Endothelial cell of umbilical vein (primary cell): ENCODE measurements around the gene ARHGAP20. TPM values are rescaled to one million over a fixed set of nuclear protein-coding genes. Genes with fewer than 3 reads are reported as not detected.

Experiments
- Bru-seq: library from RNA; stranded (reverse); fragments of 400-500 nt; gene quantifications from one replicate; lab custom pipeline; 2021; lab: Mats Ljungman, UMichigan
- BruChase-seq, 2 experiments: library from RNA; stranded (reverse); fragments of 400-500 nt; gene quantifications; one replicate each; lab custom pipeline; 2021; lab: Mats Ljungman, UMichigan
- BruUV-seq: library from RNA; stranded (reverse); fragments of 400-500 nt; replicated peaks from 2 replicates; lab custom pipeline; 2021; lab: Mats Ljungman, UMichigan
- CTCF ChIA-PET: fragments of 300-600, 350-600 bp; sonication (Branson Sonifier 250); formaldehyde crosslinking; loops from one replicate; lab custom pipeline; 2021; ENCODE audit warnings: antibody characterized with exemption, inconsistent platforms; lab: Charles Lee
- POLR2A ChIA-PET: fragments of 300-600, 350-600 bp; sonication (Branson Sonifier 250); formaldehyde crosslinking; loops from one replicate; lab custom pipeline; 2021; ENCODE audit warnings: antibody characterized with exemption, inconsistent platforms; lab: Charles Lee
- DNase-seq: peaks from one replicate; pipeline ENCODE4 v3.0.0-alpha.2; 2011; ENCODE audit warnings: low read depth, low spot score
- FAIRE-seq: peaks from 2 replicates; lab custom pipeline; 2011; peaks lifted over from hg19 to GRCh38; lab: Jason Lieb, UNC
- H2AFZ ChIP-seq: 2 replicates; pipeline ENCODE4 v1.6.0; 2012; ENCODE audit warnings: low read depth, low read length, control low read depth, inconsistent platforms
- H3K27ac ChIP-seq: 2 replicates; pipeline ENCODE4 v1.5.1; 2011; ENCODE audit warnings: low read depth, mild to moderate bottlenecking, control low read depth, low read length, moderate library complexity; ENCODE audit not compliant: insufficient read depth
- H3K27me3 ChIP-seq, 2 experiments: 2 replicates each; pipeline versions ENCODE4 v1.6.0 to v1.6.1; 2011; ENCODE audit warnings: low read length in 2 of 2, mixed read lengths in 1 of 2; ENCODE audit not compliant: control insufficient read depth in 2 of 2, insufficient read depth in 2 of 2
- H3K36me3 ChIP-seq, 2 experiments: 2 replicates in 1 of 2; 3 replicates in 1 of 2; pipeline ENCODE4 v1.5.1; 2011; ENCODE audit warnings: low read length in 2 of 2, mild to moderate bottlenecking in 1 of 2, moderate library complexity in 1 of 2; ENCODE audit not compliant: control insufficient read depth in 2 of 2, insufficient read depth in 2 of 2; ENCODE audit errors: extremely low read depth in 1 of 2
- H3K4me1 ChIP-seq: 3 replicates; pipeline ENCODE4 v1.5.1; 2011; ENCODE audit warnings: mild to moderate bottlenecking, low read length; ENCODE audit not compliant: control insufficient read depth, insufficient read depth; ENCODE audit errors: extremely low read depth
- H3K4me2 ChIP-seq: 2 replicates; pipeline ENCODE4 v1.6.1; 2011; ENCODE audit warnings: low read length, control low read depth, mixed read lengths; ENCODE audit not compliant: insufficient read depth
- H3K4me3 ChIP-seq, 3 experiments: fragments of 200-600 bp in 1 of 3; sonication (generic), shearing (Covaris generic) in 1 of 3; replicated peaks in 1 of 3; 2 replicates each; pipeline ENCODE4 v1.5.1; 2011 to 2016; ENCODE audit warnings: control low read depth in 3 of 3, low read length in 3 of 3, mild to moderate bottlenecking in 2 of 3, inconsistent platforms in 1 of 3, low read depth in 1 of 3, moderate library complexity in 1 of 3; ENCODE audit not compliant: insufficient read depth in 1 of 3
- H3K79me2 ChIP-seq: 2 replicates; pipeline ENCODE4 v1.6.0; 2012; ENCODE audit warnings: low read length, inconsistent platforms; ENCODE audit not compliant: control insufficient read depth, insufficient read depth
- H3K9ac ChIP-seq: replicated peaks from 2 replicates; pipeline ENCODE3; 2011; ENCODE audit warnings: low read length, control low read depth; ENCODE audit not compliant: insufficient read depth; ENCODE audit errors: extremely low read depth
- H3K9me1 ChIP-seq: replicated peaks from 3 replicates; pipeline ENCODE4 v1.6.0; 2011; ENCODE audit warnings: mild to moderate bottlenecking, low read length; ENCODE audit not compliant: control insufficient read depth, insufficient read depth; ENCODE audit errors: extremely low read depth
- H3K9me3 ChIP-seq: replicated peaks from 2 replicates; pipeline ENCODE4 v1.5.1; 2012; ENCODE audit warnings: low read length, inconsistent platforms; ENCODE audit not compliant: control insufficient read depth, insufficient read depth
- H4K20me1 ChIP-seq: replicated peaks from 2 replicates; pipeline ENCODE3; 2011; ENCODE audit warnings: mild to moderate bottlenecking, low read length; ENCODE audit not compliant: control insufficient read depth, insufficient read depth; ENCODE audit errors: extremely low read depth
- EZH2 ChIP-seq: IDR thresholded peaks from 2 replicates; pipeline ENCODE4 v1.6.1; 2012; ENCODE audit warnings: borderline replicate concordance, low read depth, mild to moderate bottlenecking, moderate library complexity, low read length, inconsistent platforms; ENCODE audit not compliant: severe bottlenecking
- JUN ChIP-seq: IDR thresholded peaks from 2 replicates; pipeline ENCODE4 v1.6.1; 2011; ENCODE audit warnings: borderline replicate concordance, low read depth; ENCODE audit not compliant: insufficient read length, insufficient read depth
- POLR2A ChIP-seq: IDR thresholded peaks from 2 replicates; pipeline ENCODE4 v1.6.1; 2012; ENCODE audit warnings: low read depth, mild to moderate bottlenecking, control low read depth, low read length
- POLR2AphosphoS5 ChIP-seq: IDR thresholded peaks from 2 replicates; pipeline ENCODE4 v1.6.1; 2012; ENCODE audit warnings: low read depth, mild to moderate bottlenecking, control low read depth, low read length, moderate library complexity; ENCODE audit not compliant: insufficient read depth
- dilution Hi-C: fragments of 300-500 bp; cut with MboI; formaldehyde crosslinking; loops from one replicate; pipeline ENCODE4 v1.15.0; 2019; ENCODE audit warnings: low sequenced_read_pairs; ENCODE audit not compliant: extremely low pct_ligation_motif_present
- intact Hi-C: fragments of 100-400 bp; cut with micrococcal nuclease; formaldehyde crosslinking; loops from one replicate; pipeline ENCODE4 v1.10.0; 2022
- long read RNA-seq: library from polyadenylated mRNA; stranded (forward); transcript quantifications from one replicate; pipeline ENCODE4 v2.0.0, GENCODE V29; 2021
- polyA minus RNA-seq, 3 experiments: library from RNA; depleted of rRNA, polyadenylated mRNA; stranded (reverse); fragments of >200 nt; gene quantifications; 1 replicate in 1 of 3; 2 replicates in 2 of 3; pipeline ENCODE4 v1.2.3, GENCODE V29; 2011
- polyA plus RNA-seq, 4 experiments: library from polyadenylated mRNA; depleted of rRNA in 3 of 4; stranded (reverse) in 3 of 4; unstranded in 1 of 4; fragments of >200 nt; gene quantifications; 2 replicates each; pipeline versions ENCODE4 v1.2.1 to v1.2.3, GENCODE V29; 2011 to 2012; ENCODE audit warnings: missing spikeins in 1 of 4
- total RNA-seq: library from RNA; stranded (reverse); gene quantifications from 2 replicates; pipeline ENCODE4 v1.2.3, GENCODE V29; 2021

The ARHGAP20 gene
- 1.1 and 1.4 TPM in 2 replicates for total RNA-seq
- 0.38 and 0.51 TPM in 2 replicates for polyA plus RNA-seq
- polyA plus RNA-seq (2011; cell fraction: cytosol; rRNA removed), result 0.37 and 0.41 TPM in 2 replicates
- 1.8 and 1.9 TPM in 2 replicates for polyA plus RNA-seq (2011; cell fraction: nucleus; rRNA removed)
- polyA plus RNA-seq (2012), result 0.71 and 1.1 TPM in 2 replicates
- 1.6 and 1.8 TPM in 2 replicates for polyA minus RNA-seq
- polyA minus RNA-seq (2011; cell fraction: cytosol; rRNA and poly(A)+ RNA removed), result not detected
- polyA minus RNA-seq (2011; cell fraction: nucleus; rRNA and poly(A)+ RNA removed), result 2.5 and 3.4 TPM in 2 replicates
- Bru-seq, nascent RNA, result percentile 47 among the genes with signal in this experiment
- BruChase-seq, experiment 1, labeled RNA remaining after a 6-hour chase, result percentile 26 among the genes with signal in this experiment
- percentile 35 among the genes with signal in this experiment for BruChase-seq, experiment 2, labeled RNA remaining after a 2-hour chase
- long read RNA-seq, result 0 reads

GRCh38 chr11:110711776-110712658, at the start of gene ARHGAP20:
ARHGAP20 (minus strand) TSS chr11:110712437; CDS start chr11:110712231, 206 bp downstream.
- Histone ChIP-seq H3K4me2 (peak within 1 kb of the TSS; percentile 84), H3K4me1 (peaks cover 21% of the 10 kb centered on the region), H3K36me3 (no peaks in the 10 kb centered on the region), H3K9me1 (no peaks in the 10 kb centered on the region), H2AFZ (peak within 1 kb of the TSS; percentile 94), H3K9me3 (no peaks in the 10 kb centered on the region), H3K4me3 (peak within 1 kb of the TSS; percentile 41 to 55 (median 55)), H3K27me3 (no peaks in the 10 kb centered on the region), H4K20me1 (no peaks in the 10 kb centered on the region), H3K27ac (no peak within 1 kb of the TSS), H3K9ac (peak within 1 kb of the TSS; percentile 13), H3K79me2 (no peaks in the 10 kb centered on the region)
- FAIRE-seq, result peak; percentile 42
- BruUV-seq, result no TSS peak
- peak; percentile 19 for TF ChIP-seq POLR2AphosphoS5
- TF ChIP-seq EZH2, result no peak
- TF ChIP-seq POLR2A, result peak; percentile 25
- no peak for TF ChIP-seq JUN
- dilution Hi-C loops, result no loop called here
- DNase-seq, result peak; percentile 62
- ChIA-PET CTCF (interaction anchor here (1.1 to 1.3 kb wide), 4 partner anchors 9 to 517 kb away, joined by 3 to 5 read pairs (median 4); no protein-coding TSS in a partner anchor), POLR2A (no interaction called here)
- intact Hi-C loops, result loop anchor here (1.0 to 10.0 kb wide), 8 partner anchors 65 to 1825 kb away; no protein-coding TSS in a partner anchor
